Measurements from ENCODE around the gene IKZF5. TPM values are rescaled to one million over a fixed set of nuclear protein-coding genes. Genes with fewer than 3 reads are reported as not detected.

IKZF5 gene
- total RNA-seq, 4 donors from 2014 or later = 5.3 to 15.4 (median 10.2) TPM

DNA sequence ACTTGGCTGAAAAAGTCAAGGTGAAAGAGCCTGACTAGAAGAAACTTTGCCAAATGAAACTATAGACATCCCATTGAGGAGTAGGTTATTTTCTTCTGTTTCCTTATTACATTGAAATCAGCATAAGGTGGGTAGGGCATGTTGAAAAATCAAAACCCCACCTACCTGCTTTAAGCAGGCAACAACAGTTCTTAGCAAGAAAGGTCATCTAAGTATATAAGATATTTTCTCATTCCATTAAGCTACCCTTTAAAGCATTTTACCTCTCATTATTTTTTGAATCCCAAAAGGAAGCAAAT is 31.0 kb upstream of the IKZF5 start:
- ATAC-seq (ENCODE audit: low FRiP score) (no peak), DNase-seq (ENCODE audit: low spot score) (no peak)
- TF ChIP-seq, protein P1, sequence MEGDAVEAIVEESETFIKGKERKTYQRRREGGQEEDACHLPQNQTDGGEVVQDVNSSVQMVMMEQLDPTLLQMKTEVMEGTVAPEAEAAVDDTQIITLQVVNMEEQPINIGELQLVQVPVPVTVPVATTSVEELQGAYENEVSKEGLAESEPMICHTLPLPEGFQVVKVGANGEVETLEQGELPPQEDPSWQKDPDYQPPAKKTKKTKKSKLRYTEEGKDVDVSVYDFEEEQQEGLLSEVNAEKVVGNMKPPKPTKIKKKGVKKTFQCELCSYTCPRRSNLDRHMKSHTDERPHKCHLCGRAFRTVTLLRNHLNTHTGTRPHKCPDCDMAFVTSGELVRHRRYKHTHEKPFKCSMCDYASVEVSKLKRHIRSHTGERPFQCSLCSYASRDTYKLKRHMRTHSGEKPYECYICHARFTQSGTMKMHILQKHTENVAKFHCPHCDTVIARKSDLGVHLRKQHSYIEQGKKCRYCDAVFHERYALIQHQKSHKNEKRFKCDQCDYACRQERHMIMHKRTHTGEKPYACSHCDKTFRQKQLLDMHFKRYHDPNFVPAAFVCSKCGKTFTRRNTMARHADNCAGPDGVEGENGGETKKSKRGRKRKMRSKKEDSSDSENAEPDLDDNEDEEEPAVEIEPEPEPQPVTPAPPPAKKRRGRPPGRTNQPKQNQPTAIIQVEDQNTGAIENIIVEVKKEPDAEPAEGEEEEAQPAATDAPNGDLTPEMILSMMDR (IDR thresholded peaks at IDR 0.05) = no peak

DNA sequence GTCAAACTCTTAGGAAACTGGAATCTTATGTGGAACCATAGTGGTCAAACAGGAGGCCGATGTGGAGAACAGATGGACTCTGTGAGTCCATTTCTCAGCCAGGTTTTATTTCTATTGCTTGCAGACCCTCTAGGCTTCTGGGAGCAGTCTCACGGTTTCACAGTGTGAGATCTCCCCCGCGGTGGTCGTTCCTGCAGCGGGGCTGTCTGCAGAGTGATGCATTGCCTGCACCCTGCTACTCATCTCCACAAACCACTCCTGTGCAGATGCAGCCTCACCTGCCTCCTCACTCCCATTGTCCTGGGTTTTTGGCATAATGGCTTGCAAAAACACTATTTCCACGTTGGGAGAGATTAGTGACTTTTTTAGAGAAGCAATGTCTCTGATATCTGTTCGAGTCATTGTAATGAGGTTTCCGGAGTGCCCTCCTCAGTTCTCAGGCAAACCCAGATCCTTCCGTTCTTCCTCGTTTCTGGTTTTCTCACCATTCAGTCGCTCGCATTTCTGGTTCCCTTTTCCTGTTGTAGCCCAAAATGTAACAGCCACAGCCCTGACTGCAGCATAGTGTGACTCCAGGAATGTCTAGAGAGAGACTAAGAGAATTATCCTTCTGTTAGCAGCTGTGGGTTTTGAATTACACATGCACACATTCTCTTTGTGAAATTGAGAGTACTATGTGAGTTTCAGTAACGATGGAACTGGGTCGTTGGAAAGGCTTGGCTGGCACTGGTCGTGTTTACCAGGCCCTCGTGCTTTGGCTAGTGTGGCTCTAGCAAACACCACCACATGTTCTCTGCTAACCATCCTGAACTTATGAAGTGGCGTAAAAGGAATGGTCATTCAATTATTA is 30.4 kb upstream of the IKZF5 start:
- ATAC-seq (ENCODE audit: low FRiP score) = no peak
- TF ChIP-seq, protein P1 (IDR thresholded peaks at IDR 0.05) = no peak
- DNase-seq (ENCODE audit: low spot score) = no peak

DNA sequence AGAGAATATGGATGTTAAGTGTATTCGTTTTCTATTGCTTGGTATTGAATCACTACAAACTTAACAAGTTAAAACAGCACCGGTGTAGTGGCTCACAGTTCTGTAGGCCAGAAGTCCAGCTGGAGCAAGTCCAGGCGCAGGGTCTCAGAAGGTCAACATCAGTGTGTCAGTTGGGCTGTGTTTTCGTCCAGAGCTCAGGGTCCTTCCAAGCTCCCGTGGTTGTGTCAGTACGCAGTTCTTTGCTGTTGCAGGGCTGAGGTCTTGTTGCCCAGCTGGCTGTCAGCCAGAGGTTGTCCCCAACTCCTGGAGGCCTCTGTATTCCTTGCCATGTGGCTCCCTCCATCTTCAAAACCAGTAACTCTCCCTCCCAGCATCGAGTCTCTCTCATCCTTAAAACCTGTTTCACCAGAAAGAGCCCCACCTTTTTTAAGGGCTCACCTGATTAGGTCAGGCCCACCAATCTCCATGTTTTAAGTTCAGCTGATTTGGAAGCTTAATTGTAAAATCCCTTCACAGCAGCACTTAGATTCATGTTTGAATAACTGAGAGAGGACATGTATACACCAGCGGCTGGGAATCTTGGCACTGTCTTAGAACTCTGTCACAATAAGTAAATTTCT is 27.0 kb upstream of the IKZF5 start:
- TF ChIP-seq, protein P1 (IDR thresholded peaks at IDR 0.05) = no peak
- no peak for DNase-seq (ENCODE audit: low spot score)
- ATAC-seq (ENCODE audit: low FRiP score) = no peak

DNA sequence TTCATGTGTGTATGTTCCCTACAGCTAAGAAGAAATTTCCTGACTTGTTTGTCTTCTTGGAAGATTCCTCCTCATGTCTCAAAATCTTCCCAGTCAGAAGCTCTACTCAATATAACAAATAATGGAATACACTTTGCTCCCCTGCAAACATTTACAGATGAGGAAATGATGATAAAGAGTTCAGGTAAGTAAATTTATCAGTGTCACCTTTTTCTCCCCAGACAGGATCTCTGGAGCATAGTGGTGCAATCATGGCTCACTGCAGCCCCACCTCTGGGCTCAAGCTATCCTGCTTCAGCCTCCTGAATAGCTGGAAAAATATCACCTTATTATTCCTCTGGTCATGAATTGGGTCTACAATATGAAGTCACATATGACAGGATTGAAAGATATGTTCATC is 25.7 kb upstream of the IKZF5 start:
- TF ChIP-seq, protein P1 (IDR thresholded peaks at IDR 0.05) = no peak
- DNase-seq (ENCODE audit: low spot score) (no peak), ATAC-seq (ENCODE audit: low FRiP score) (no peak)

DNA sequence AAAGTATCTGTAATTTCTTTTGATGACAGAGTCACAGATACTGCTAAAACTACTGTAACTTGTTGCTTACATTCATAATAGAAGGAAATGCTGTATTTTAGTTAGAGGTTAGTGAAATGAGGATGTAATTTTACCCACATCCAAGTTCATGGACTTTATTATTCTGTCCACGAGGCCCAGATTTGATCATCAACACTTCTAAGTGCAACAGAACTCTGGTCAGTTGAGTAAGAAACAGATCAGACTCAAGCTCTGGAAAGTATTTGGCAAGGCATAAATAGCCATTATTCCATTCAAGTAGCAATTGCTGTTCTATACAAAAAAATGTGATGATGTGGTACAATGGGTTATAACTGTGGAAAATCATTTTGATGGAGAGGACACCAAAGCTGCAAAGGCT is 22.5 kb upstream of the IKZF5 start:
- DNase-seq (ENCODE audit: low spot score) (no peak), ATAC-seq (ENCODE audit: low FRiP score) (no peak)
- TF ChIP-seq, protein P1 (IDR thresholded peaks at IDR 0.05) = no peak

DNA sequence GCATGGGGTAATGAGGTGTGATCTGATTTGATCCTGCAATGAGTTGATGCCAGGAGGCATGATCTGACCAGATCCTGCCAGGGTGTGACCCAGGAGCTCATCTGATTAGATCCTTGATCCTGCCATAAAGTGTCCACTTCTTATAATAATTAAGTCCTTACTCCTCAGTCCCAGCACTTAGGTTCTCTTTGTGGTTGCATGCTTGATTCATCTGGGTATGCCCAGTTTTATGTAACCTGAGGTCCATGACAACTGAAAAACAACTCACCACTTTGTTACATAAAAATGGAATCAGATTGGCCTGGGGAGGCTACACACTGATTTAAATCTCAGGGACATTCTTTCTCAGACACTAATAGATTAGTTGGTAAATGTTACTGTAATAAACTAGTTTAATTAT is 19.3 kb upstream of the IKZF5 start:
- ATAC-seq (ENCODE audit: low FRiP score) = no peak
- TF ChIP-seq, protein P1 (IDR thresholded peaks at IDR 0.05) = no peak

DNA sequence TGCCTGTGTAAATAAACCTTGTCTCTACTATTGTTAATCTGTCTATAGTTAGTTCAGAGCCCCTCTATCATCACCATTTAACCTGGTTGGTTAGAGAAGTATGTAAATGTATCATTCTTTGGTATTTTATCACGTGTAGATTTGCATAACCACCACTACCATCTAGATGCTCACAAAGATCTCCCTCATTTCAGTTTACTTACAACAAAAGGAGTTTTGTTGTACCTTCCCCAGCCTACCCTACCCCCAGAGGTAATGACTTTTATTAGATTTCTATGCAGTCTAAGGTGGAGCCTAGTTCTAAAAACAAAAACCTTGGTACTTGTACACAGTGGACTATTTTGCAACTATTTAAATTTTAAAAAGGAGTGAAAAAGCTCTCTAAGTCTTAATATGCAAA is 17.7 kb upstream of the IKZF5 start:
- DNase-seq (ENCODE audit: low spot score) (no peak), ATAC-seq (ENCODE audit: low FRiP score) (no peak)
- TF ChIP-seq, protein P1 (IDR thresholded peaks at IDR 0.05) = no peak

More for the DNA sequence above, 19.3 kb upstream of the IKZF5 start:
- DNase-seq (ENCODE audit: low spot score) = no peak

Measured in omental fat pad (tissue), 4 donors.